H1 (cell line): ENCODE results near the gene DKK3. TPM values are rescaled to one million over a fixed set of nuclear protein-coding genes. Genes with fewer than 3 reads are reported as not detected.

Experiments used
- CTCF ChIA-PET: fragments of 300-600 bp; sonication (Branson Sonifier 250); formaldehyde crosslinking; loops from one replicate; lab custom pipeline; 2021; ENCODE audit not compliant: partially characterized antibody; lab: Charles Lee
- POLR2A ChIA-PET: fragments of 300-600 bp; sonication (Branson Sonifier 250); formaldehyde crosslinking; loops from one replicate; lab custom pipeline; 2021; ENCODE audit warnings: inconsistent platforms; ENCODE audit not compliant: partially characterized antibody; lab: Charles Lee
- DNase-seq, 2 experiments: peaks; one replicate each; pipeline versions ENCODE4 v3.0.0 to v3.0.0-alpha.2; 2010 to 2022; ENCODE audit warnings: low spot score in 2 of 2, low read depth in 1 of 2, mixed read lengths in 1 of 2
- FAIRE-seq: peaks from 2 replicates; lab custom pipeline; 2011; peaks lifted over from hg19 to GRCh38; lab: Jason Lieb, UNC
- H2AFZ ChIP-seq: 2 replicates; pipeline ENCODE4 v1.8.1; 2012; ENCODE audit warnings: low read length, inconsistent platforms
- H2AK5ac ChIP-seq: 2 replicates; pipeline ENCODE4 v1.6.1; 2013; ENCODE audit warnings: low read depth, low read length
- H2BK120ac ChIP-seq: replicated peaks from 2 replicates; pipeline ENCODE3; 2013; ENCODE audit warnings: low read depth, low read length, inconsistent platforms
- H2BK12ac ChIP-seq: 2 replicates; pipeline ENCODE4 v1.6.1; 2013; ENCODE audit warnings: low read depth, low read length
- H2BK15ac ChIP-seq: 2 replicates; pipeline ENCODE4 v1.6.1; 2013; ENCODE audit warnings: low read length
- H2BK20ac ChIP-seq: 2 replicates; pipeline ENCODE4 v1.6.1; 2013; ENCODE audit warnings: low read length
- H2BK5ac ChIP-seq: 2 replicates; pipeline ENCODE4 v1.6.1; 2013; ENCODE audit warnings: low read depth, low read length
- H3K14ac ChIP-seq: 2 replicates; pipeline ENCODE4 v1.6.1; 2013; ENCODE audit warnings: inconsistent platforms; ENCODE audit not compliant: insufficient read length
- H3K18ac ChIP-seq: 2 replicates; pipeline ENCODE4 v1.6.1; 2013; ENCODE audit warnings: low read length; ENCODE audit errors: extremely low read depth
- H3K23ac ChIP-seq: 2 replicates; pipeline ENCODE4 v1.6.1; 2013; ENCODE audit warnings: inconsistent platforms; ENCODE audit not compliant: insufficient read length
- H3K23me2 ChIP-seq: 2 replicates; pipeline ENCODE4 v1.6.1; 2013; ENCODE audit warnings: low read depth, low read length
- H3K27ac ChIP-seq: 2 replicates; pipeline ENCODE4 v1.6.1; 2011; ENCODE audit warnings: low read depth, low read length, inconsistent platforms
- H3K27me3 ChIP-seq, 4 experiments: replicated peaks in 1 of 4; 1 replicate in 1 of 4; 2 replicates in 3 of 4; pipeline versions ENCODE4 v1.6.1 to v1.8.1; 2011 to 2013; ENCODE audit warnings: low read length in 3 of 4, mild to moderate bottlenecking in 3 of 4, inconsistent platforms in 2 of 4, mixed read lengths in 2 of 4, moderate library complexity in 1 of 4; ENCODE audit not compliant: control insufficient read depth in 3 of 4, insufficient read depth in 3 of 4; ENCODE audit errors: extremely low read depth in 1 of 4
- H3K36me3 ChIP-seq, 4 experiments: 2 replicates each; pipeline versions ENCODE4 v1.6.1 to v1.8.1; 2011 to 2013; ENCODE audit warnings: mild to moderate bottlenecking in 4 of 4, low read length in 3 of 4, moderate library complexity in 2 of 4, control low read depth in 1 of 4, inconsistent platforms in 1 of 4; ENCODE audit not compliant: insufficient read depth in 4 of 4, control insufficient read depth in 2 of 4
- H3K4ac ChIP-seq: replicated peaks from 2 replicates; pipeline ENCODE3; 2013; ENCODE audit warnings: low read length, low read depth, mixed read lengths, inconsistent platforms; ENCODE audit not compliant: insufficient read length
- H3K4me1 ChIP-seq, 4 experiments: replicated peaks in 1 of 4; 1 replicate in 1 of 4; 2 replicates in 3 of 4; pipeline versions ENCODE4 v1.6.1 to v1.8.1; 2011 to 2013; ENCODE audit warnings: low read length in 3 of 4, inconsistent platforms in 2 of 4, mixed read lengths in 1 of 4; ENCODE audit not compliant: insufficient read depth in 4 of 4, control insufficient read depth in 3 of 4
- H3K4me2 ChIP-seq, 2 experiments: 2 replicates each; pipeline versions ENCODE4 v1.6.1 to v1.8.1; 2011 to 2013; ENCODE audit warnings: low read depth in 2 of 2, low read length in 2 of 2, control low read depth in 1 of 2, inconsistent platforms in 1 of 2, mild to moderate bottlenecking in 1 of 2; ENCODE audit not compliant: insufficient read depth in 1 of 2
- H3K4me3 ChIP-seq, 4 experiments: fragments of 200-600, 300-600 bp in 1 of 4; sonication (generic), shearing (Covaris generic), sonication (Bioruptor Twin) in 1 of 4; 2 replicates each; pipeline versions ENCODE4 v1.5.1 to v1.8.1; 2011 to 2016; ENCODE audit warnings: low read length in 4 of 4, low read depth in 3 of 4, control low read depth in 2 of 4, inconsistent platforms in 2 of 4, mild to moderate bottlenecking in 2 of 4, mixed read lengths in 1 of 4, moderate library complexity in 1 of 4; ENCODE audit not compliant: insufficient read depth in 2 of 4; ENCODE audit errors: extremely low read depth in 1 of 4
- H3K56ac ChIP-seq: replicated peaks from 2 replicates; pipeline ENCODE3; 2013; ENCODE audit warnings: low read depth, mild to moderate bottlenecking, mixed read lengths, low read length, inconsistent platforms; ENCODE audit not compliant: insufficient read length
- H3K79me1 ChIP-seq: 2 replicates; pipeline ENCODE4 v1.6.1; 2013; ENCODE audit warnings: low read depth, low read length, control low read depth
- H3K79me2 ChIP-seq, 2 experiments: 2 replicates each; pipeline versions ENCODE4 v1.6.1 to v1.8.1; 2012 to 2013; ENCODE audit warnings: low read length in 2 of 2, mild to moderate bottlenecking in 2 of 2, inconsistent platforms in 1 of 2; ENCODE audit not compliant: insufficient read depth in 2 of 2, control insufficient read depth in 1 of 2
- H3K9ac ChIP-seq, 4 experiments: replicated peaks in 1 of 4; 1 replicate in 1 of 4; 2 replicates in 3 of 4; pipeline versions ENCODE4 v1.6.1 to v1.8.1; 2011 to 2013; ENCODE audit warnings: low read depth in 3 of 4, low read length in 3 of 4, control low read depth in 2 of 4, mild to moderate bottlenecking in 2 of 4, moderate library complexity in 2 of 4, inconsistent platforms in 1 of 4; ENCODE audit errors: extremely low read depth in 1 of 4
- H3K9me3 ChIP-seq, 2 experiments: 2 replicates each; pipeline versions ENCODE4 v1.6.1 to v1.8.1; 2012 to 2013; ENCODE audit warnings: mild to moderate bottlenecking in 2 of 2, moderate library complexity in 2 of 2, control low read depth in 1 of 2, inconsistent platforms in 1 of 2, low read depth in 1 of 2, low read length in 1 of 2, mixed read lengths in 1 of 2; ENCODE audit not compliant: insufficient read depth in 2 of 2
- H4K20me1 ChIP-seq, 2 experiments: replicated peaks in 1 of 2; 2 replicates each; pipeline versions ENCODE3 to v1.8.1; 2011 to 2013; ENCODE audit warnings: inconsistent platforms in 2 of 2, low read length in 2 of 2, mild to moderate bottlenecking in 1 of 2; ENCODE audit not compliant: insufficient read depth in 2 of 2, control insufficient read depth in 1 of 2
- H4K5ac ChIP-seq: 2 replicates; pipeline ENCODE4 v1.6.1; 2013; ENCODE audit warnings: low read length, low read depth, mixed read lengths, inconsistent platforms; ENCODE audit not compliant: insufficient read length
- H4K8ac ChIP-seq: 2 replicates; pipeline ENCODE4 v1.8.0; 2013; ENCODE audit warnings: mild to moderate bottlenecking, moderate library complexity, low read length, inconsistent platforms; ENCODE audit not compliant: insufficient read depth; ENCODE audit errors: extremely low read depth
- H4K91ac ChIP-seq: replicated peaks from 2 replicates; pipeline ENCODE3; 2013; ENCODE audit warnings: low read length, mixed read lengths, inconsistent platforms; ENCODE audit not compliant: insufficient read length
- BCL11A ChIP-seq, 2 experiments: IDR thresholded peaks; one replicate each; pipeline ENCODE4 v1.6.1; 2011; ENCODE audit warnings: low read depth in 2 of 2, low read length in 2 of 2, mild to moderate bottlenecking in 2 of 2
- BRCA1 ChIP-seq: IDR thresholded peaks from 2 replicates; pipeline ENCODE4 v1.6.1; 2012; ENCODE audit warnings: low read depth, low read length, improper control_type of control experiment
- CBX5 ChIP-seq: fragments of 300-800, 300-1000 bp; sonication (generic); IDR thresholded peaks from 2 replicates; pipeline ENCODE4 v1.7.1; 2016; ENCODE audit warnings: antibody characterized with exemption, low read length, low read depth
- CHD2 ChIP-seq: IDR thresholded peaks from 2 replicates; pipeline ENCODE4 v1.6.1; 2012; ENCODE audit warnings: low read length, improper control_type of control experiment
- JUND ChIP-seq: IDR thresholded peaks from 2 replicates; pipeline ENCODE4 v1.6.1; 2011; ENCODE audit warnings: mild to moderate bottlenecking, improper control_type of control experiment, low read length
- MAFK ChIP-seq: IDR thresholded peaks from 2 replicates; pipeline ENCODE4 v1.6.1; 2012; ENCODE audit warnings: low read depth, mild to moderate bottlenecking, improper control_type of control experiment, low read length
- NANOG ChIP-seq: IDR thresholded peaks from 2 replicates; pipeline ENCODE4 v1.6.1; 2011; ENCODE audit warnings: low read length, low read depth, mild to moderate bottlenecking, inconsistent platforms; ENCODE audit not compliant: insufficient read depth, poor library complexity, severe bottlenecking
- NRF1 ChIP-seq: IDR thresholded peaks from 2 replicates; pipeline ENCODE4 v1.6.1; 2011; ENCODE audit warnings: mild to moderate bottlenecking, low read depth, low read length, improper control_type of control experiment
- PHF8 ChIP-seq: fragments of 200-600 bp; sonication (generic); conservative IDR thresholded peaks from 2 replicates; pipeline ENCODE4 v1.7.1; 2012; ENCODE audit warnings: low read depth, mild to moderate bottlenecking, inconsistent platforms, low read length, moderate library complexity
- SIN3A ChIP-seq, 2 experiments: IDR thresholded peaks in 1 of 2; conservative IDR thresholded peaks in 1 of 2; 2 replicates each; pipeline ENCODE4 v1.6.1; 2011 to 2012; ENCODE audit warnings: low read length in 2 of 2, improper control_type of control experiment in 1 of 2, low read depth in 1 of 2, mild to moderate bottlenecking in 1 of 2
- SIRT6 ChIP-seq: IDR thresholded peaks from one replicate; pipeline ENCODE4 v1.7.1; 2012; ENCODE audit warnings: low read length, inconsistent platforms
- SP1 ChIP-seq: IDR thresholded peaks from 2 replicates; pipeline ENCODE4 v1.6.1; 2011; ENCODE audit warnings: low read depth, low read length
- SP2 ChIP-seq: IDR thresholded peaks from 2 replicates; pipeline ENCODE4 v1.6.1; 2012; ENCODE audit warnings: mild to moderate bottlenecking, low read length, inconsistent platforms
- SRF ChIP-seq: IDR thresholded peaks from 2 replicates; pipeline ENCODE4 v1.6.1; 2011; ENCODE audit warnings: mild to moderate bottlenecking, low read depth, low read length, moderate library complexity
- TCF12 ChIP-seq: IDR thresholded peaks from 2 replicates; pipeline ENCODE4 v1.6.1; 2011; ENCODE audit warnings: low read depth, mild to moderate bottlenecking, low read length
- ZNF274 ChIP-seq: IDR thresholded peaks from 2 replicates; pipeline ENCODE4 v1.7.0; 2012; ENCODE audit warnings: low read length, borderline replicate concordance; ENCODE audit errors: extremely low read depth
- WGBS, 2 experiments: shearing (Covaris generic) in 1 of 2; methylation state at CpG; one replicate each; pipeline versions ENCODE4 v1.1.6 to v1.1.7; 2013 to 2015; ENCODE audit warnings: low lambda C conversion rate in 2 of 2, mixed read lengths in 2 of 2, inconsistent platforms in 1 of 2, low coverage in 1 of 2, missing lambda C conversion rate in 1 of 2; ENCODE audit not compliant: insufficient replicate concordance in 2 of 2, insufficient coverage in 1 of 2, insufficient read length in 1 of 2; ENCODE audit errors: extremely low coverage in 1 of 2, missing lambda C conversion rate in 1 of 2; 5-methylcytosine and 5-hydroxymethylcytosine counted together
- polyA plus RNA-seq, 7 experiments: library from polyadenylated mRNA; depleted of rRNA in 3 of 7; stranded (reverse) in 5 of 7; unstranded in 2 of 7; fragments of >200 nt in 5 of 7; fragments of 200-250 nt in 2 of 7; gene quantifications; 1 replicate in 5 of 7; 2 replicates in 1 of 7; 4 replicates in 1 of 7; pipeline versions ENCODE4 v1.2.1 to v1.2.3, GENCODE V29; 2011 to 2013; ENCODE audit warnings: missing spikeins in 2 of 7, mixed read lengths in 2 of 7
- total RNA-seq: library from RNA; stranded (reverse); fragmentation: NEBNext Ultra II Directional; extraction: Animal tissue kit (Norgen Biotek cat#: 25700); gene quantifications from 2 replicates; pipeline ENCODE4 v1.2.1, GENCODE V29; 2021

Gene DKK3
- total and polyA plus RNA-seq, 2 of the 8 experiments (the other 6 are each of a cell fraction or from before 2014, with no cell fraction given): 30.0 to 40.1 TPM

DNA sequence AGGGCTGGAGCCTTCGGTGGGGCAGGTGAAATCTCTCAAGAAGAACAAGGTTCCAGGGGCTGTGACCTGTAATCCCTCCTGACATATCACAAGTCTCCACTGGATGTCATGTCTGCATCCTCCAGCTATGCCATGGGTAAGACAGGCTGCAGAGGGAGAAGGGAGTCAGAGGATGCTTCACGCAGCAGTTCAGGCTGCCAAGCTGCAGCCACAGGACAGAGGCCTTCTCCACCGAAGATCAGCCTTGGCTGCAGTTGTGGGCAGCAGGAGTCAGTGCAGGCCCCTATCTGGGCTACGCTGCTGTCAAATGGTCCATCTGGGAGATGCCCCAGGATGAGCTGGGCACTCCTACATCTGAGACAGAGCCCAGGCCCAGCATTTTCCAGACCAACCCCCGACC lies 25.0 kb downstream of the DKK3 start:
- Histone ChIP-seq H2AFZ (no peak overlapping the region), H3K79me1 (no peaks in the 10 kb centered on the region), H4K91ac (no peak overlapping the region), H3K27ac (no peak overlapping the region), H3K14ac (no peak overlapping the region), H3K23me2 (no peaks in the 10 kb centered on the region), H3K4me3 (no peak overlapping the region), H4K8ac (no peak overlapping the region), H2BK20ac (no peak overlapping the region), H2BK12ac (no peak overlapping the region), H3K56ac (no peak overlapping the region), H3K4ac (no peak overlapping the region), H3K4me2 (no peak overlapping the region), H2BK120ac (no peak overlapping the region), H3K36me3 (no peaks in the 10 kb centered on the region), H4K20me1 (no peaks in the 10 kb centered on the region), H3K9ac (no peak overlapping the region), H4K5ac (no peak overlapping the region), H3K79me2 (no peaks in the 10 kb centered on the region), H2BK15ac (no peak overlapping the region), H3K9me3 (no peaks in the 10 kb centered on the region), H3K4me1 (peaks cover 0 to 7% (median 1%) of the 10 kb centered on the region in 4 experiments; a peak in 5 of 7 replicates), H3K27me3 (no peaks in the 10 kb centered on the region), H2BK5ac (no peak overlapping the region), H3K18ac (no peak overlapping the region), H3K23ac (no peak overlapping the region), H2AK5ac (no peak overlapping the region)
- DNase-seq (no peak), FAIRE-seq (no peak)
- CTCF ChIA-PET: interaction anchor here (0.7 to 2.4 kb wide), 5 partner anchors 9 to 61 kb away, joined by 3 to 12 read pairs (median 3); no protein-coding TSS in a partner anchor
- TF ChIP-seq SP2: no peak
- no peak for TF ChIP-seq ZNF274
- no peak for TF ChIP-seq BCL11A (IDR thresholded peaks at IDR 0.05; ENCODE audit: low read depth in 2 of 2, low read length in 2 of 2)
- TF ChIP-seq CHD2: no peak
- no peak for TF ChIP-seq NRF1
- no peak for TF ChIP-seq NANOG
- no peak for TF ChIP-seq SIRT6
- TF ChIP-seq SIN3A (conservative IDR thresholded peaks at IDR 0.05 in 1 of 2, IDR thresholded peaks at IDR 0.05 in 1 of 2; ENCODE audit: low read depth in 1 of 2, low read length in 2 of 2): no peak
- no peak for TF ChIP-seq JUND
- no peak for TF ChIP-seq PHF8
- no peak for TF ChIP-seq TCF12
- no peak for TF ChIP-seq BRCA1
- TF ChIP-seq MAFK: no peak
- TF ChIP-seq SRF: no peak
- no peak for TF ChIP-seq CBX5
- no peak for TF ChIP-seq SP1
- POLR2A ChIA-PET: interaction anchor here (1.0 kb wide), 1 partner anchor 23 kb away, joined by 3 read pairs; no protein-coding TSS in a partner anchor
- WGBS, 2 experiments: 68% methylated on average over 4 of the region's 5 CpGs; no CpG with 5 or more reads in 1 of the 2 experiments
